Lung (tissue), 12 donors: Measurements from ENCODE around the gene MEF2C. TPM values are rescaled to one million over a fixed set of nuclear protein-coding genes. Genes with fewer than 3 reads are reported as not detected.

Experiments used
- ATAC-seq: fragments of 200-7000 bp; cut with Tn5 transposase; one replicate; pipeline ENCODE4 v1.9.1; 2020; ENCODE audit warnings: moderate number of reproducible peaks; ENCODE audit not compliant: insufficient read depth, low FRiP score
- DNase-seq, 3 donors: peaks; one replicate each; pipeline ENCODE4 v3.0.0-alpha.2; 2013 to 2017
- H3K27ac ChIP-seq, 2 donors: one replicate each; pipeline ENCODE4 v1.5.1; 2013; ENCODE audit warnings: mild to moderate bottlenecking in 2 of 2, moderate library complexity in 2 of 2, control low read depth in 1 of 2, inconsistent platforms in 1 of 2, low read depth in 1 of 2, low read length in 1 of 2
- H3K27me3 ChIP-seq, 3 donors: one replicate each; pipeline ENCODE4 v1.5.1; 2013; ENCODE audit warnings: low read length in 2 of 3; ENCODE audit not compliant: control insufficient read depth in 3 of 3, insufficient read depth in 3 of 3
- H3K36me3 ChIP-seq, 4 donors: one replicate each; pipeline ENCODE4 v1.5.1; 2013; ENCODE audit warnings: low read length in 4 of 4, mild to moderate bottlenecking in 1 of 4, moderate library complexity in 1 of 4; ENCODE audit not compliant: control insufficient read depth in 4 of 4, insufficient read depth in 4 of 4
- H3K4me1 ChIP-seq, 5 donors: one replicate each; pipeline ENCODE4 v1.5.1; 2013; ENCODE audit warnings: low read length in 5 of 5, mild to moderate bottlenecking in 2 of 5, moderate library complexity in 1 of 5; ENCODE audit not compliant: control insufficient read depth in 5 of 5, insufficient read depth in 5 of 5
- H3K4me3 ChIP-seq: one replicate; pipeline ENCODE4 v1.5.1; 2013; ENCODE audit warnings: mild to moderate bottlenecking, control low read depth, moderate library complexity
- H3K9ac ChIP-seq, 2 donors: one replicate each; pipeline ENCODE4 v1.5.1; 2013; ENCODE audit warnings: low read length in 2 of 2, control low read depth in 1 of 2; ENCODE audit not compliant: insufficient read depth in 1 of 2
- H3K9me3 ChIP-seq, 4 donors: one replicate each; pipeline ENCODE4 v1.5.1; 2013; ENCODE audit warnings: low read length in 3 of 4, mild to moderate bottlenecking in 1 of 4, moderate library complexity in 1 of 4; ENCODE audit not compliant: control insufficient read depth in 4 of 4, insufficient read depth in 3 of 4
- CTCF ChIP-seq: IDR thresholded peaks from 2 replicates; pipeline ENCODE4 v1.5.1; 2012; ENCODE audit warnings: mild to moderate bottlenecking; ENCODE audit errors: control extremely low read depth, extremely low read depth
- WGBS, 2 donors: extraction: QIAGEN DNeasy Blood & Tissue Kit; methylation state at CpG; one replicate each; pipeline ENCODE4 v1.1.7; 2013; 5-methylcytosine and 5-hydroxymethylcytosine counted together
- polyA plus RNA-seq, 2 donors: library from polyadenylated mRNA; stranded (reverse); fragments of 200-250 nt; gene quantifications; one replicate each; pipeline ENCODE4 v1.2.1, GENCODE V29; 2013
- total RNA-seq, 2 donors: library from RNA; depleted of rRNA in 1 of 2; stranded (reverse); fragments of >200 nt in 1 of 2; gene quantifications; one replicate each; pipeline ENCODE4 v1.2.1, GENCODE V29; 2014 to 2021
- donor health status: control.
- donor health status: control.
- donor health status: Bipolar disorder and iron deficiency.
- donor health status: healthy.
- donor health status: DM: yes; HTN: yes; CAD: no.

The MEF2C gene
- total and polyA plus RNA-seq, 4 donors = 9.1 to 138 (median 28.8) TPM

GRCh38 chr5:88758184-88758583 lies 124.8 kb downstream of the MEF2C start:
- Histone ChIP-seq H3K27me3 (peaks cover 0 to 13% (median 0%) of the 10 kb centered on the region in 3 donors), H3K9me3 (no peaks in the 10 kb centered on the region), H3K4me1 (peaks cover 0 to 1% (median 0%) of the 10 kb centered on the region in 5 donors), H3K9ac (no peak overlapping the region), H3K27ac (no peak overlapping the region), H3K36me3 (peaks cover 0 to 14% (median 2%) of the 10 kb centered on the region in 4 donors), H3K4me3 (no peak overlapping the region)
- 73 to 92% methylated on average over 5 of the region's 5 CpGs for WGBS, 2 donors
- no peak for TF ChIP-seq CTCF
- ATAC-seq (no peak), DNase-seq (no peak)

- DNase-seq (no peak), ATAC-seq (no peak)
- H3K36me3 ChIP-seq = peaks cover 0 to 15% (median 2%) of the 10 kb centered on the region in 4 donors
- 87 to 94% methylated on average over 3 of the region's 3 CpGs for WGBS, 2 donors
- TF ChIP-seq CTCF = no peak
- H3K4me1 ChIP-seq = peaks cover 0 to 1% (median 0%) of the 10 kb centered on the region in 5 donors
- no peak overlapping the region for H3K9ac ChIP-seq
- H3K4me3 ChIP-seq = no peak overlapping the region
- no peaks in the 10 kb centered on the region for H3K9me3 ChIP-seq
- H3K27ac ChIP-seq = no peak overlapping the region
- peaks cover 0 to 7% (median 0%) of the 10 kb centered on the region in 3 donors for H3K27me3 ChIP-seq
These were observed 126.0 kb downstream of the MEF2C start for GRCh38 chr5:88756953-88757352.

DNA sequence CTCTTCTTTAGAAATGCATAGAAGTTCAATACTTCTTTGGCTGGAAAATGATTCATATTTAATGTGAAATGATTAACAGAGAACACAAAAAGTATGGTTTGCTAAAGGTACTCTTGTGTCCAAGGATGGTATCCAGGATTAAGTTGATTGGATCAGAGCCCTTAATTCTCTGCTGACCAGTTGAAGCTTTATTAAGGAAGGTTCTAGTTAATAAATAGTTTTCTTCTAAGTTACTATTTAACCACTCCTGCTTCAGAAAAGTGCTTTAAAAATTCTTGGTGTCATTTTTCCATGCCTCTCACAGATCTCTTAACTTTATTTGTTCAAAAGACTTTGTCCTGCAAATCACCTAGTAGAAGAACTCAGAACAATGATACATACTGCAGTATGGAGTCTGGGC lies 134.3 kb downstream of the MEF2C start:
- no peak for TF ChIP-seq CTCF
- no peak overlapping the region for H3K27ac ChIP-seq
- H3K4me3 ChIP-seq = no peak overlapping the region
- no peak overlapping the region for H3K9ac ChIP-seq
- H3K4me1 ChIP-seq = peaks cover 0 to 6% (median 0%) of the 10 kb centered on the region in 5 donors
- no peaks in the 10 kb centered on the region for H3K9me3 ChIP-seq
- ATAC-seq (no peak), DNase-seq (peak in 2 of 3 donors; percentile 19 to 47)
- H3K27me3 ChIP-seq = no peaks in the 10 kb centered on the region
- peaks cover 3 to 12% (median 8%) of the 10 kb centered on the region in 4 donors for H3K36me3 ChIP-seq

GRCh38 chr5:88746438-88746882 lies 136.5 kb downstream of the MEF2C start:
- 87 to 94% methylated on average over 3 of the region's 3 CpGs for WGBS, 2 donors
- Histone ChIP-seq H3K36me3 (peaks cover under 1 to 8% (median 4%) of the 10 kb centered on the region in 4 donors), H3K9me3 (no peaks in the 10 kb centered on the region), H3K27me3 (peaks cover 0 to 2% (median 0%) of the 10 kb centered on the region in 3 donors), H3K4me1 (peaks cover 0 to 8% (median 1%) of the 10 kb centered on the region in 5 donors), H3K27ac (no peak overlapping the region), H3K4me3 (no peak overlapping the region), H3K9ac (no peak overlapping the region)
- no peak for TF ChIP-seq CTCF
- ATAC-seq = no peak
- DNase-seq = no peak
